SU-DHL-6 (cell line): Measurements from ENCODE around the gene TNPO2.
"Not testable (repeated sequence)": the region's sequence is repeated elsewhere in the genome, so short reads cannot be mapped to it uniquely, and the experiment has no call there.

ENCODE experiments used
- H2AFZ ChIP-seq: fragments of 200-600 bp; sonication (generic); 2 replicates; pipeline ENCODE4 v1.6.1; 2014; ENCODE audit warnings: low read depth, mild to moderate bottlenecking, moderate library complexity, mixed read lengths, antibody characterized with exemption, low read length; ENCODE audit not compliant: severe bottlenecking
- H3F3A ChIP-seq: fragments of 200-600 bp; shearing (Covaris generic); 2 replicates; pipeline ENCODE4 v1.6.0; 2016; ENCODE audit warnings: antibody characterized with exemption, mild to moderate bottlenecking; ENCODE audit not compliant: insufficient read depth
- H3K27ac ChIP-seq: fragments of 200-600 bp; sonication (generic); 2 replicates; pipeline ENCODE4 v1.5.1; 2016; ENCODE audit warnings: low read depth, mild to moderate bottlenecking, low read length, moderate library complexity, mixed read lengths
- H3K27me3 ChIP-seq: fragments of 200-600 bp; sonication (generic), shearing (Covaris generic); 2 replicates; pipeline ENCODE4 v1.6.0; 2014; ENCODE audit warnings: mild to moderate bottlenecking, low read length
- H3K36me3 ChIP-seq: fragments of 200-600 bp; sonication (generic); 2 replicates; pipeline ENCODE4 v1.6.1; 2014; ENCODE audit warnings: mild to moderate bottlenecking, low read length, mixed read lengths
- H3K4me2 ChIP-seq: fragments of 300-600, 200-600 bp; shearing (Covaris generic), sonication (generic); 2 replicates; pipeline ENCODE4 v1.6.0; 2014; ENCODE audit warnings: low read length, low read depth, mild to moderate bottlenecking; ENCODE audit not compliant: poor library complexity, severe bottlenecking
- H3K4me3 ChIP-seq: fragments of 200-600 bp; sonication (generic); 2 replicates; pipeline ENCODE4 v1.5.1; 2014; ENCODE audit warnings: antibody characterized with exemption, low read length, mild to moderate bottlenecking, mixed read lengths; ENCODE audit not compliant: insufficient read depth, poor library complexity, severe bottlenecking
- H3K79me2 ChIP-seq: fragments of 200-600 bp; sonication (generic); 2 replicates; pipeline ENCODE4 v1.6.1; 2014; ENCODE audit warnings: mild to moderate bottlenecking, low read length, moderate library complexity; ENCODE audit not compliant: insufficient read depth
- H3K9ac ChIP-seq: fragments of 200-600 bp; sonication (generic); 2 replicates; pipeline ENCODE4 v1.7.0; 2014; ENCODE audit warnings: mild to moderate bottlenecking, low read length
- H3K9me2 ChIP-seq: fragments of 200-600 bp; sonication (generic); replicated peaks from 2 replicates; pipeline ENCODE4 v1.6.1; 2014; ENCODE audit warnings: low read length; ENCODE audit not compliant: insufficient read depth
- H3K9me3 ChIP-seq: fragments of 200-600 bp; sonication (generic); 2 replicates; pipeline ENCODE4 v1.6.1; 2014; ENCODE audit warnings: low read length, mixed read lengths; ENCODE audit not compliant: insufficient read depth
- H4K20me1 ChIP-seq: fragments of 200-600 bp; sonication (generic); 2 replicates; pipeline ENCODE4 v1.6.1; 2014; ENCODE audit warnings: low read depth, mild to moderate bottlenecking, antibody characterized with exemption, low read length, moderate library complexity, mixed read lengths
- EZH2phosphoT487 ChIP-seq: fragments of 200-600 bp; sonication (generic), shearing (Covaris generic); conservative IDR thresholded peaks from 2 replicates; pipeline ENCODE4 v1.6.1; 2018; ENCODE audit warnings: mild to moderate bottlenecking, antibody characterized with exemption, low read length, moderate library complexity, mixed read lengths
- TF ChIP-seq, protein P1 (sequence below): fragments of 200-600 bp; sonication (generic); IDR thresholded peaks from one replicate; pipeline ENCODE4 v1.5.1; 2017; ENCODE audit warnings: antibody characterized with exemption, mild to moderate bottlenecking, low read length, moderate library complexity; ENCODE audit not compliant: insufficient read depth, poor library complexity, severe bottlenecking

TNPO2 gene

GRCh38 chr19:12701596-12702282 lies 22.0 kb downstream of the TNPO2 start:
- Histone ChIP-seq H3K79me2 (no peaks in the 10 kb centered on the region), H4K20me1 (no peaks in the 10 kb centered on the region), H3K27ac (no peak overlapping the region), H3K4me2 (no peak overlapping the region), H3K9me2 (no peaks in the 10 kb centered on the region), H3K36me3 (peaks cover 6% of the 10 kb centered on the region; the same call in 1 of the 2 replicates), H3K4me3 (no peak overlapping the region), H3K27me3 (no peaks in the 10 kb centered on the region), H3F3A (peaks cover 25% of the 10 kb centered on the region), H2AFZ (no peak overlapping the region), H3K9me3 (no peaks in the 10 kb centered on the region), H3K9ac (no peak overlapping the region)
- no peak for TF ChIP-seq EZH2phosphoT487
- TF ChIP-seq, protein P1, sequence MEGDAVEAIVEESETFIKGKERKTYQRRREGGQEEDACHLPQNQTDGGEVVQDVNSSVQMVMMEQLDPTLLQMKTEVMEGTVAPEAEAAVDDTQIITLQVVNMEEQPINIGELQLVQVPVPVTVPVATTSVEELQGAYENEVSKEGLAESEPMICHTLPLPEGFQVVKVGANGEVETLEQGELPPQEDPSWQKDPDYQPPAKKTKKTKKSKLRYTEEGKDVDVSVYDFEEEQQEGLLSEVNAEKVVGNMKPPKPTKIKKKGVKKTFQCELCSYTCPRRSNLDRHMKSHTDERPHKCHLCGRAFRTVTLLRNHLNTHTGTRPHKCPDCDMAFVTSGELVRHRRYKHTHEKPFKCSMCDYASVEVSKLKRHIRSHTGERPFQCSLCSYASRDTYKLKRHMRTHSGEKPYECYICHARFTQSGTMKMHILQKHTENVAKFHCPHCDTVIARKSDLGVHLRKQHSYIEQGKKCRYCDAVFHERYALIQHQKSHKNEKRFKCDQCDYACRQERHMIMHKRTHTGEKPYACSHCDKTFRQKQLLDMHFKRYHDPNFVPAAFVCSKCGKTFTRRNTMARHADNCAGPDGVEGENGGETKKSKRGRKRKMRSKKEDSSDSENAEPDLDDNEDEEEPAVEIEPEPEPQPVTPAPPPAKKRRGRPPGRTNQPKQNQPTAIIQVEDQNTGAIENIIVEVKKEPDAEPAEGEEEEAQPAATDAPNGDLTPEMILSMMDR, result no peak

DNA sequence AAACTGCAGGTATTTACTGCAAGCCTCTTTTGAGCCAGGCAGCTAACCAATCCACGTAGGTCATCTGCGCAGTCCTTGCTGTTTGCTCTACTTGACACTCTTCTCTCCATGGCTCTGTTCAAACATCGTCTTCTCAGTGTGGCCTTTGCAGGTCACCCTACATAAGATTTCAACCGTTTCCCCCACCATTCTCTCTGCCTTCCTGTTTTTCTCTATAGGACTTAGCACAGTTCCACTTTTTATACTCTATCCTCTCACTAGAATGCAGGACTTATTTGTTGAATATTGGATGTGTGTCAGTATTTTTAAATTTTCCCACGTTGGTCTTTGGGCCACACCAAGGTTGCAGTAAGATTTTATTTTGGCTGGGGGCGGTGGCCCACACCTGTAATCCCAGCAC lies 25.6 kb downstream of the TNPO2 start:
- TF ChIP-seq, protein P1, result no peak
- Histone ChIP-seq H3K79me2 (no peaks in the 10 kb centered on the region), H3K9me3 (no peaks in the 10 kb centered on the region), H3K36me3 (no peaks in the 10 kb centered on the region), H3K9me2 (no peaks in the 10 kb centered on the region), H4K20me1 (no peaks in the 10 kb centered on the region), H3K4me3 (no peak overlapping the region), H3K9ac (no peak overlapping the region), H3K4me2 (no peak overlapping the region), H2AFZ (no peak overlapping the region), H3F3A (peaks cover 24% of the 10 kb centered on the region), H3K27me3 (no peaks in the 10 kb centered on the region), H3K27ac (no peak overlapping the region)

DNA sequence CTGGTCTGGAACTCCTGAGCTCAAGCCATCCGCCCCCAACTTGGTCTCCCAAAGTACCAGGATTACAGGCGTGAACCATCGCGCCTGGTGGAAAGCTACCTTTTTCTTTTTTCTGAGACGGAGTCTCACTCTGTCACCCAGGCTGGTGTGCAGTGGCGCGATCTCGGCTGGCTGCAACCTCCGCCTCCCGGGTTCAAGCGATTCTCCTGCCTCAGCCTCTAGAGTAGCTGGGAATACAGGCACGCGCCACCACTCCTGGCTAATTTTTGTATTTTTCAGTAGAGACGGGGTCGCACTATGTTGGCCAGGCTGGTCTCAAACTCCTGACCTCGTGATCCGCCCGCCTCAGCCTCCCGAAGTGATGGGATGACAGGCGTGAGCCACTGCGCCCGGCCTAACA lies 26.3 kb downstream of the TNPO2 start:
- not testable (repeated sequence) for H3K9me2 ChIP-seq, H3K36me3 ChIP-seq, H3K27me3 ChIP-seq, H3K9me3 ChIP-seq, H3K79me2 ChIP-seq, H2AFZ ChIP-seq, H3K27ac ChIP-seq, H4K20me1 ChIP-seq, H3K4me3 ChIP-seq
- Histone ChIP-seq H3F3A (peaks cover 24% of the 10 kb centered on the region), H3K9ac (peak overlapping the region; percentile 57), H3K4me2 (peak overlapping the region; percentile 72)

DNA sequence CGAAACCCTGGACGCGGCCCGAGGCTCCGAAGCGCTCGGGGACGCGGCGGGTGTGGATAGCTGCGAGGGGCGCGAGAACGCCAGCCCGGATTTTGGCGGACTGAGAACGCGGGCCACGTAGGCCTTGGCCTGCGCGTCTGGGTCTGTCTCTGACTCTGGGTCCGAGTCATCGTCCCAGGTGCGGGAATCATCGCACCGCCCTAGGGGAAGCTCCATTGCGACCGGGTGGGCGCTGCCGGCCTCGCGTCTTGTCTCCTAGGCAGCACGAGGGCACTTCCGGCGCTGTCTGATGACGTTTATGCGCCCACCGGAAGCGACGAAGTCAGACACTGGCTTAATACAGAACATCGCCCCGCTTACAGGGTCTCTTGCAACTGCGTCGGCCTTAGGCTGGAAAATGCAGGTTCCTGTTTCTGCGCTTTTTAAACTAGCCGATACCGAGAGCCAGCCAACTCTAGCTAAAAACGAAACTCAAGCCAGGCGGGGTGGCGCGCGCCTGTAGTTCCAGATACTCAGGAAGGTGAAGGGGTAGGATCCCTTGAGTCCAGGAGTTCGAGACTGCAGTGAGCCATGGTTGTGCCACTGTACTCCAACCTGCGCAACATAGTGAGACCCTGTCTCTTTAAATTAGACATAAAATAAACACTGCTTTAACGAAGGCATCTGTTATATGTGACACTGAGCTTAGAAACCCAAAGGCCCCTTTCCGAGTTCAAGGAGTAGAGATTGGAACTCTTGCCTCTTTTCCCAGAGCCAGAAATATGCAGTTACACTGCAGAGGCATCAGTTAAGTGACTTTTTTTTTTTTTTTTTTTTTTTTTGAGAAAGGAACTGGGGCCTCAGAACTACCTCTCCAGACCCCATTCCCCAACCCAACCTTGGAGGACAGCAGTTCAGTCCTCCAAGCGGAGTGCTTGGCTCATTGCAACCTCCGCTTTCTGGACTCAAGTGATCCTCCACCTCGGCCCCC lies 27.1 kb downstream of the TNPO2 start, which contains the start of gene FBXW9:
Gene FBXW9, minus strand, starts transcription at position 266 of the 970 bp plus-strand sequence. Its CDS starts 50 bp downstream, at position 216.
- Histone ChIP-seq H3K9ac (peak within 1 kb of the TSS; percentile 57), H4K20me1 (no peaks in the 10 kb centered on the region), H3K4me3 (peak within 1 kb of the TSS; percentile 57), H3K27me3 (no peaks in the 10 kb centered on the region), H3F3A (peaks cover 24% of the 10 kb centered on the region), H3K79me2 (no peaks in the 10 kb centered on the region), H3K27ac (peak within 1 kb of the TSS; percentile 83), H3K4me2 (peak within 1 kb of the TSS; percentile 72), H2AFZ (peak within 1 kb of the TSS; percentile 55), H3K9me2 (no peaks in the 10 kb centered on the region), H3K9me3 (no peaks in the 10 kb centered on the region), H3K36me3 (no peaks in the 10 kb centered on the region)
- no peak for TF ChIP-seq EZH2phosphoT487
- TF ChIP-seq, protein P1, result no peak
